Posterior vena cava (tissue), 2 donors: ENCODE data around the gene HOXD13. TPM values are rescaled to one million over a fixed set of nuclear protein-coding genes. Genes with fewer than 3 reads are reported as not detected.

Source experiments
- DNase-seq: peaks from one replicate; pipeline ENCODE4 v3.0.0-alpha.2; 2020; ENCODE audit warnings: low spot score
- intact Hi-C, 2 donors: fragments of 100-400 bp; cut with DNase I; formaldehyde crosslinking; loops; one replicate each; pipeline versions ENCODE4 v1.14.1 to v1.14.2; 2022 to 2023
- total RNA-seq, 2 donors: library from RNA; stranded (reverse); fragmentation: NEBNext Ultra II Directional; extraction: Animal tissue kit (Norgen Biotek cat#: 25700); gene quantifications; one replicate each; pipeline ENCODE4 v1.2.1, GENCODE V29; 2021
- donor health status: DM: yes; HTN: yes; CAD: no.
- donor health status: DM: yes; HTN: yes; CAD: no.

Gene HOXD13
- total RNA-seq, 2 donors from 2014 or later = not detected

DNA sequence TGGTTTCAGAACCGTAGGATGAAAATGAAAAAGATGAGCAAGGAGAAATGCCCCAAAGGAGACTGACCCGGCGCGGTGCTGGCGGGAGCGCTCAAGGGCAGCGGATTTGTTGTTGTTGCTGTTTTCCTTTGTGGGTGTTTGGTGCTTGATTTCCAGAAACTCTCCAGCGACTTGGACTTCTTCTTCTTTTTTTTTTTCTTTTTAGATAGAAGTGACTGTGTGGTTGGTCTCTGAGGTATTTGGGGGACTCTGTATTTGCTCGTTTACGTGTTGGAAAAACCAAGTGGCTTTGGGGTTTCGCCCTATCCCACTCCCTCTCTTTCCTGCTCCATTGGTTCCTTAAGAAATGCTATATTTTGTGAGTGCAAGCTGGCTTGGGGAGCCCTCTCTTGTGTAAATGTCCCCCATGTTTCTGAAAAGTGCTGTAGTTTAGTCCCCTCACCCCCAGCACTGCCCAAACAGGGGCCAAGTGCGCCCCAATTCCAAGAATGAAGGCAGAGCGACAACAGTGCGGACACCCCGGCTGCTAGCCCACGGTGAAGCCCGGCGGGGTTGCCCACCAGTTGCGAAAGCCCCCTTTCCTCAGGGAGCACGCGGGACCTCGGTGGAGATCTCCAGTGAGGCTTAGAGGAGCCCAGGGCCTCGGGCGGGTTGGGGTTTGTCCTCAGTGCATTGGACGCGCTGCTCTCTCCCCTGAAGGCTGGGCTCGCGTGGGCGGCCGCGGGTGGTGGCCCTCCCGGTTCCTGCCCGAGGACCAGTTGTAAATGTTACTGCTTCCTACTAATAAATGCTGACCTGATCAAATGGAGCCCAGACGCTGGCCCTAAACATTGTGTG lies 31.8 kb downstream of the HOXD13 start:
- intact Hi-C loops = loop anchor here in 1 of 2 donors (2.0 kb wide), 1 partner anchor 688 kb away; no protein-coding TSS in a partner anchor
- peak; percentile 73 for DNase-seq

DNA sequence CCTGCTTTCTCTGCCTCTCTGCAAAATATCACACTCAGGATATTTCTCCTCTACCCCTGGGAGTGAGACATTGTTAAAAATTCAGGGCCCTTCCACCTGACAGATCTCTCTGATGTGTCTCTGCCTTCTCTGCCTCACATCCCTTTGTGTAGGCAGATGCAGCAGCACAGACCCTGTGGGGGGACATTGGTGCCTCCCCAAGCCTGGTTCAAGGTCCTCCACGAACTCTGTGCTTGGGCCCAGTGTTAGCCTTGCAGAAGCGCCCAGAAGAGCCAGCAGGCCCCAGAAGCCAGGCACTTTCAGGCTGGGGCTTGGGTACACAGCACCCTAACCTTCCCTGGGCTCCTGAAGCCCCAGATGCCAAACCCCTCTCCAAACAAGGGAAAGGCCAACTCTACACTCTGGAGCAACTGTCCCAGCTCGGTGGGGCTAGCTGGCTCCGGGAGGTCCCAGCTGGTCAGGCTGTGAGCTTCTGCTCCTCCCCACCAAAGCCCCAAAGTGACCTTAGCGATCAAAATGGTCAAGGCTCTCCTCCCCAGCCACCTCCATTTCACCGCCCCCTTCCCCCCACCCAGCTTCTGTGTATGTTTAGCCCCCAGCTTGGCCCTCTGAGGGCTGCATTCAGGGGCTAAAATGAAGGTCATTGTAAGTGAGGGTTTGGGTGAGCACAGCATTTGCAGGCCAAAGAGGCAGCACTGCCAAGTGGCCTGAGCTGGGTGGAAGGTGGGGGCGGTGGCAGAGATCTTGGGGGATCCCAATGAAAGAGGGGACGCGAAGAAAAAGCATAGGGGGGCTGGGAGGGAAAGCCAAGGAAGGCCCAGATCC lies 32.6 kb downstream of the HOXD13 start:
- DNase-seq = no peak
- intact Hi-C loops = loop anchor here (2.0 to 5.0 kb wide), 4 partner anchors 687 to 1037 kb away; no protein-coding TSS in a partner anchor

DNA sequence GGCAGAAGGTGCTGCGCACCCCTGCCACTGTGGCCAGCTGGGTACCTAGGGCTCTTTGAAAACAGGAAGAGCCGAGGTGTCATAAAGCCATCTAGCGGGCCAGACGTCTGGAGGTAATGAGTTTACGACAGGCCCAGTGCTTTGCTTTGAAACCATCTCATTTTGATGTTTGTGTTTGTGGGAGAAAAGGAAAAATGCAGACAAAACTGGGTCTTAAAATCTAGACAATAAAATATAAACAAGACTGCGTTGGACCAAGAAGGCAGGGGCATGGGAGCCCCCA lies 33.2 kb downstream of the HOXD13 start:
- intact Hi-C loops = loop anchor here (2.0 to 5.0 kb wide), 4 partner anchors 687 to 1037 kb away; no protein-coding TSS in a partner anchor
- no peak for DNase-seq

DNA sequence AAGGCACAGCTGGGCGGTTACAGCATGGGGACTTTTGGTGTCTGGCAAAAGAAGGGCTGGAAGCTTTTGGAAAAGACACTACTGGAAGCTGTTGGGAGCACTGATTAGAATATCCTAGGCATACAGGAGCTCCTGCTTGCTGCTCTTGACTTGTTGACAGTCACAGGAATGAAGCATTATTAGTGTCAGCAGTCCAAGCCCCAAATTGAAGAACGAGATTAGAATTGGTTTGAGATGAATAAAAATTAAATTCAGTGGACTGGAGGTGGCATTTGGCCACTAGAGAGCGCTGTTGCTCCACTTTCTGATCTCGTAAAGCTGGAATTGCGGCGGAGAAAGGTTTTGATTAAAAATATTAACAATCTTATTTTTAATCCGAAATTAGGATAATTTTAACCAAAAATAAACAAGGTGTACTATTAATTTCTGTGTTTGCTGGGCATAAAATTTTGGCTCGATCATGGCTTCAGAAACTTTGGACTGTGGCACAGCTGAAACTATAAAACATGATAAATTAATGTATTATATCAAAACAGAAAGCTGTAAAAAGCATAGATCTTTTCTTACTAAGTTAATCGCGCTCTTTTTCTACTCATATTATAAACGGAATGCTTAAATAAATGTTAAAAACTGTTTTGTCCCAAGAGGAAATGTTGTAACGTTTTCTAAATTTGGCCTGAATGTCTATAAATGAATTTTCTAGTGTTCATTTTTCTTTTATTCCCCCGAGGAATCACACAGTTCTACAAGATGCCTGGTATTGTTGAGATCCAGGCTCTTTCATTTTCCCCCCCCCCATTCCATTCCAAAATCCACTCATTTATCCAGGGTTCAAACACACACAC lies 34.6 kb downstream of the HOXD13 start:
- intact Hi-C loops = loop anchor here in 1 of 2 donors (5.0 kb wide), 3 partner anchors 685 to 1035 kb away; no protein-coding TSS in a partner anchor
- DNase-seq = no peak

DNA sequence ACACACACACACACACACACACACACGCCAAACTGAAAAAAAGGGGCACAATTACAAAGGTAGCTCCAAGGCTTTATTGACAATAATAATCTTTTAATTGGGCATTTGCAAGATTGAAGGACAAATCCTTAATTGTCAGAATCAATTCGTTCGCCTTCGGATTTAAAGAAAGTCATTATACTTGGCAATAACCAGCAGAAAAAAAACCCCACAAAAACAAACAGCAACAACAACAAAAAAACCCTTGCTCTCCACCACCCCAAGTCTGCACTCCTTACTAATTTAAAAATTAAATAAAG lies 35.2 kb downstream of the HOXD13 start:
- intact Hi-C loops = loop anchor here (2.0 to 5.0 kb wide), 4 partner anchors 685 to 1035 kb away; no protein-coding TSS in a partner anchor

DNA sequence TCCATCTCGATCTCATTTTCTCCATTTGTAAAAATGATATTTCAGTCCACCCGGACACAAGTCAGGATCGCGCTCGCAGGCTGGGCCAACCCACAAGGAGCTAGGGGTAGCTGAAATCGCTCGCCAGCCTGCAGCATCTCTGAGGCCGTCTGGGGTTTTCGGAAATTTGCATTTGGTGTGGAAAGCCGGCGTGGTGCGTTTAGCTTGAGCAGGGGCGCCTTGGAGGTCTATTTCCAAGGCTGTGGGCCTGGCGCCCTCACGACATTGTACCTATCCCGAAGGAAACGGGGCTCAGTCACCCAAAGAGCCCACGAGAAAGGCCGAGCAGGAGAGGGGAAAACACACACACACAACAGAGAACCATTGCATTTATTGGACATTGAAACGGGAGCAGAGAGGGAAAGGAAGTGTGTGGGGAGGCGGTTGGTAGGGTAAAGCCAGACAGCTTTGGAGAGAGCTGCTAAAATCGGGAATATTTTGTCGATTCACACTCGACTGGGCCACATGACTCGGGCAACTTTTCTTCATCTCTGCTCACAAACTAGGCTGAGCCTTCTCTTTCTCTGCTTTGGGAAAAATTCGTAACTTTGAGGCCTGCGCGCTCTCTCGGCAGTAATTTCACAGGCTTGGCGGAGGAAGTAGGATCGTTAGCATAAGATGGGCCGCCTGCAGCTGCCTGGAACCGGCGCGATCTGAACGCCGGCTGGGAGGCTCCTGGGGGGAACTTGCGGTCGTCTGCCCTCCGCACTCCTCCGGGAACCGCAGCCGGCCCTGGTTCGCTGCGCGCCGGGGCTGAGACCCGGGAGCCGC lies 35.9 kb downstream of the HOXD13 start:
- intact Hi-C loops = loop anchor here (2.0 to 5.0 kb wide), 4 partner anchors 684 to 1034 kb away; no protein-coding TSS in a partner anchor
- DNase-seq = peak; percentile 83

More for the DNA sequence above, 35.2 kb downstream of the HOXD13 start:
- no peak for DNase-seq

DNA sequence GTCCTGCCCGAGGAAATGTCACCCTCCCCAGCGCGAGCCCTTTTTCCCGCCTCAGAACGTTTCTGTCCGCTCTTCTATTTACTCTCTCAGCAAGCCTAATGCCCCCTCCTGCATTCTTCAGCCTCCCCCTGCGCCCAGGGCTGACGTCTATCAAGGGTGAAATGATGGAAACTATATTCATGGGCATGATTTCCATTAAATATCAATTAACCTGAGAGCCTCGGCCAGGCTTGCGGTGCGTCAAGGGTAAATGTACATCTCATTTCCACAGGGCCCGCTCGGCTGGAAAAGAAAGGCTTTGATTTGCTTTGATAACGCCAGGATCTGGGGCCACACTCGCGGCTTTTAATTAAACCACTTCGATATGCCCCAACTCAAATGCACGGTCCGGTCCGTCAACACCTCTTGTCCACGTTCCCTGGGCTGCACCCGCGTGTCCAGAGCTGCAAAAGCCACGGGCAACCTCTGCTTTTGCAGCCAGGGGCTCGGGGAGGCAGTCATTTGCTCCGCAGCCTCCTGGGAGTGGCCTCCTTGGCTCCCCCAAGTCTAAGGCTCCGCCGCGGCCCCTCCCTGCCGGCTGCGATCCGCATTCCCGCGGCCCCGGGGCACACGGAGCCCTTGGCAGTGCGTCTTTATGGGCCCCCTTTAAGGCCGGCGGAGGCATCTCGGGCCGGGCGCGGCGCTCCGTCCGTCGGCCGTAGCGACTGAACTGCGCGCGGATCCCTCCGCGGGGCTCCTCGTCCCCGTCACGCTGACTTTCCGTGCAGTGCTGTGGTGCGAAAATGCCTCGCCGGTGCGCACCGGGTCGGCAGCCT lies 36.7 kb downstream of the HOXD13 start, which contains the start of gene HOXD8:
HOXD8 (plus strand) TSS at position 724 of the 815 bp plus-strand sequence. CDS start 662 bp downstream, outside the sequence.
- intact Hi-C loops = loop anchor here (2.0 to 5.0 kb wide), 4 partner anchors 683 to 1033 kb away; no protein-coding TSS in a partner anchor
- peak; percentile 95 for DNase-seq

DNA sequence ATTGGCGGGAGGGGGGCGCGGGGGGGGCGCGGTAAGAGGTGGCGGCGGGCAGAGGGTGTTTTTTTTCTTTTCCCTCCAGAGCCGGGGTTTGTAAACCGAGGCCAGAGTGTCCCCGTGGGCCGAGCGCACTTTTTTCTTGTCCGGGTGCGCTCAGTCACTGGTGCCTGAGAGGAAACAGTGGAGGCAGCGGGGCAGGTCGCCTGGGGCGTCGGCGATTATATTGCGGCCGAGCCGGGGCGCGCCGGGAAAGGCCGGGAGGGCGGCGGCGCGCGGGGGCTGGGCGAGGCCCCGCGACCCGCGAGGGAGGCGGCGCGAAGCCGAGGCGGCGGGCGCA lies 37.3 kb downstream of the HOXD13 start:
- intact Hi-C loops = loop anchor here (2.0 to 5.0 kb wide), 4 partner anchors 683 to 1033 kb away; no protein-coding TSS in a partner anchor
- DNase-seq = peak; percentile 86

DNA sequence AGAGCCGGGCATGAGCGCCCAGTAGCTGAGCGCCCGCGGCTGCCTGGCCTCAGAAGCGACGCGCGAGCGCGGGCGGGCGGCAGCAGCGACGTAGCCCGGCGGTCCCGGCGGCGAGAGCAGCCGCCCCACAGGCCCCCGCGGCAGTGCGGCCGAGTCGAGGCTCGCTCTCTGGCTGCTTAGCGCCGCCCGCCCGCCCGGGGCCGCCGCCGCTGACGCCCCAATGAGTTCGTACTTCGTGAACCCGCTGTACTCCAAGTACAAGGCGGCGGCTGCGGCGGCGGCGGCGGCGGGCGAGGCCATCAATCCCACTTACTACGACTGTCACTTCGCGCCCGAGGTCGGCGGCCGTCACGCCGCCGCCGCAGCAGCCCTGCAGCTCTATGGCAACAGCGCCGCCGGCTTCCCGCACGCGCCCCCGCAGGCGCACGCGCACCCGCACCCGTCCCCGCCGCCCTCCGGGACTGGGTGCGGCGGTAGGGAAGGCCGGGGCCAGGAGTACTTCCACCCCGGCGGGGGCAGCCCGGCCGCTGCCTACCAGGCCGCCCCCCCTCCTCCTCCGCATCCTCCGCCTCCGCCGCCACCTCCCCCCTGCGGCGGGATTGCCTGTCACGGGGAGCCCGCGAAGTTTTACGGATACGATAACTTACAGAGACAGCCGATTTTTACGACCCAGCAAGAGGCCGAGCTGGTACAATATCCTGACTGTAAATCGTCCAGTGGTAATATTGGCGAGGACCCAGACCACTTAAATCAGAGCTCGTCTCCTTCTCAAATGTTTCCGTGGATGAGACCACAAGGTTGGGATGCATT lies 37.8 kb downstream of the HOXD13 start:
- peak; percentile 83 for DNase-seq
- intact Hi-C loops = no loop called here

DNA sequence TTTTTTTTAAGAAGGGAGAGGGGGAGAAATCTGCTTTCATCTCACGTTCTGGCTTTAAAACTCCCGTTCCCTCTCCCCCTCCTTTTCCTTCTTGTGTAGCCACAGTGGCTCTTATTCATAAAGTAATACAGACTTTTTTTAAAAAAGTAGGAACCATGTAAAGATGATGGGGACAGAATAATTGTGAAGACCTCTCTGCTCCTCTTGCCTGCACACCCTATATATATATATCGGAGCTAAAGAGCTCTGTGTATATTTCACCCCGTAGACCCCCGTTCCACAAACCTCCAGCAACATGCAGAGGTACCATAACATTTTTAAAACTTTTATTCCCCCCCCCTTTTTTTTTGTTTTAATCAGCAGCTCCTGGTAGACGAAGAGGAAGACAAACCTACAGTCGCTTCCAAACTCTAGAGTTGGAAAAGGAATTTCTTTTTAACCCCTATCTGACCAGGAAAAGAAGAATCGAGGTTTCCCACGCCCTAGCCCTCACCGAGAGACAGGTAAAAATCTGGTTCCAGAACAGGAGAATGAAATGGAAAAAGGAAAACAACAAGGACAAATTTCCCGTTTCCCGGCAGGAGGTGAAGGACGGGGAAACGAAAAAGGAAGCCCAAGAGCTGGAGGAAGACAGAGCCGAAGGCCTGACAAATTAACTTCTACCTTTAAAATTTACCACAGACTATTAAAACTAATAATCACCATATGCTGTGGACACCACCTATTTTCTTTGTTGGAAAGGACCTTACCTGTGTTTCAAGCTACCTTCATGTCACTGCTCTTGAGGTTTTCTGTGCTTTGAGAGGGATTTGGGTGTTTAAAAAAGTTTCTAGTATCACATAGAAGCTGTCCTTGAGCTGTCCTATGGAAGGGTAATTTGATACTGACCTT lies 38.7 kb downstream of the HOXD13 start:
- intact Hi-C loops = no loop called here
- no peak for DNase-seq

DNA sequence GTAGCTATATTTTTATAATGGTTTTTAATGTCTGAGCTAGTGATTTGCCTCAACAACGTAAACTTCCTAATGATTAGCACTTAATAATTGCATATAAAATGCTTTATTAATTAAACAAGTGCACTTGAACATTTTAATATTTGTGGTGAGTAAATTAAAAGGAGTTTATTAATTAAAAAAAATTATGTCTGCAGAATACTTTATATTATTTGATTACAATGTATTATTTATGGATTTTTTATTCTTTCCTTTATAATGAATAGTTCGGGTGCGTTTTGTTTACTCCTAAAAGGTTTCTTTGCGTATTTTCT lies 39.3 kb downstream of the HOXD13 start:
- no peak for DNase-seq
- intact Hi-C loops = no loop called here

DNA sequence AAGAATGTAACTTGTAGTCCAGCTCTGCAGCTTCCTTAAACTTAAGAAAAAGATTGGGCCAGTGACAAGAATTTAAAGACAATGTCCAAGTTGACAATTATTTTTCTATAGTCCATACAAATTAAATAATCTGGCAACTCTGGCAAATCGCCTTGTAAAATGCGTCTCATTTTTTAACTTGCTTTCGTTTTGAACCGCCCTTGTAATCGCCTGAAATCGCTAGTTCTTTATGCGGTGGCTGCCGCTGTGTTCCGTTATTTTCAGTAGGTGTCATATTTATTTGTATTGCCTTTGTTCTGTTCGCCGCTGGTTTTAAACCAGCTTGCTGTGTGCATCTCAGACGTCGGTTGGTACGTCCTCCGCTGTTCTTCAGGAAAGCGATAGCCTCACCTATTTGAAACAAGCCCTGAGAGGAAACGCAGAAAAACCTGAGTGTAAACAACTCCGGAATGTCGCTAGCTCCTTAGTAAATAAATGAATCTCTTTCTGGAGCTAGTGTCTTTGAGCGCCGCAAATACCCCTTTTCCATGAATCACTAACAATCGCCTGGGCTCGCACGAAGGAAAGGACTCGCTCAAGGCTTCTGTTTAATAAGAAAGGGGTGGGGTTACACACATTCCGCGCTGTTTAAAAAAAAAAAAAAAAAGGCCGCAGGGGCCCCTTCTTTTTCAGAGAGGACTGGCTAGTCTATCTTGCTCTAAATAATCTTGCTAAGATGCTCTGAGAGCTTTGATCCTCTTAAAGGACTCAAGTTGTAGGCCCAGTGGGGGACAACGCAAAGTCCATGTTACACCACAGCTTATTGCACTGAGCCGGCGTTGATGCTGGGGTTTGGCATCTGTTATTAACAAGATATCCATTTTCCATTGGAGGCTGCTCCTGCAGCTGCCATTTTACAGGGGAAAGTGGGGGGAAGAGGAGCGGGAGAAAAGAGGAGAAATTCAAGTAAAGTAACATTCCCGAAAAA lies 40.0 kb downstream of the HOXD13 start:
- intact Hi-C loops = no loop called here
- DNase-seq = no peak

DNA sequence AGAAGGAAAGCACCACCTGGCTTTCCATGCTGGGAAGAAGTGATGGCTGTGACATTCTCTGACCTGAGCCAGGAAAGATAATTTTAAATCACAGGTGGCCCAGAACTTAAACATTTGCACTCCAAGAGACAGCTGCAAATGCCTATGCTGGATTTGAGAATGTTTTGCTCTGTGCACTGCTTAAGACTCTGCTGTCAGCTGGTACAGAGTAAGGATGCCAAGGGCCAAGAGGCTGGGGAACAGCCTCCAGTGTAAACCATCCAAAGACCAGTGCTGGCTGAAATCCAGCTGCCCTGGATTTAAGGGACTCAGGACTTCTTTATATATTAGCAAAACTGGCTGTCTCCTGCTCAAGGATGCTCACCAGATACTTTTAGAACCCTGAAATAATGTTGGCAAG lies 40.9 kb downstream of the HOXD13 start:
- no peak for DNase-seq
- intact Hi-C loops = no loop called here

DNA sequence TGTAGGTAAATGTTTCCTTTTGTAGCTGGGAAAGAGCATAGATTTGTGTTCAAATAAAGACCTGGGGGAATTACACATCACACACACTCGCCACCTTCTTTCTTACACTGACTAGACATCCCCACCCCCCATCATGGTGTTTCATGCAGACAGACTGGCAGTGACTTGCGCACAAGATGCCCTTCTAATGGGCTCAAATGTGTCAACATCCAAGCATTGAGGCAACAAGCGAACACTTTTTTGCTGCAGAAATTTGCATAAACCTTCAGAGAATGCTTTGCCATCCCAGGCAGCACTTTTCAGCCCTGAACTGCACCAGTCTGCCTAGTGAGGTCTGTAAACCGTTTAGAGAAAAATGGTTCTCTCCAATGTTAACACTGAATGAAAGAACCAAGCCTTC lies 41.5 kb downstream of the HOXD13 start:
- intact Hi-C loops = no loop called here
- DNase-seq = no peak

DNA sequence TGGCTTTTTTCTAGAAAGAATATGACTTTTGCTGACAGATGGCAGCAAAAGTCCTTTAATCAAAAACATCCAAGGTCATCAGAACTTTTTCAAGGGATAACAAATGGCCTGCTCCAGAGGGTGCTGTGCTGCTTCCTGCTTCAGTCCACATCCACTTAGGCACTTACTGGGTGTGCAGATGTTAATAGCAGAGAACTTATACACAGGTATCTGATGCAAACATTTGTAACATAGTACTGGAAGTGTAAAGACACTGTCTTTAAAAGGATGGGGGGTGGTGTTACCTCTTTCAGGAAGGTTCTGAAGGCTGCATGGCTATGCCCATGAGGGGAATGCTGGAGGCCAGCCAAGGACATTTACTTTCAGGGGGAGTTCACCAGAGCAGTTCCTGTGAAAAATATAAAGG lies 42.5 kb downstream of the HOXD13 start:
- DNase-seq = no peak

More for the DNA sequence above, 42.5 kb downstream of the HOXD13 start:
- intact Hi-C loops = loop anchor here (5.0 kb wide), 1 partner anchor 502 kb away; no protein-coding TSS in a partner anchor
